HG03575 (cell line): ENCODE measurements around the gene CNOT6.

Experiments
- ATAC-seq: cut with Tn5 transposase; IDR thresholded peaks from one replicate; pipeline ENCODE4 v1.9.1; 2021; ENCODE audit not compliant: unreplicated experiment, insufficient number of reproducible peaks, low FRiP score; ENCODE audit errors: extremely low read depth

The CNOT6 gene

DNA sequence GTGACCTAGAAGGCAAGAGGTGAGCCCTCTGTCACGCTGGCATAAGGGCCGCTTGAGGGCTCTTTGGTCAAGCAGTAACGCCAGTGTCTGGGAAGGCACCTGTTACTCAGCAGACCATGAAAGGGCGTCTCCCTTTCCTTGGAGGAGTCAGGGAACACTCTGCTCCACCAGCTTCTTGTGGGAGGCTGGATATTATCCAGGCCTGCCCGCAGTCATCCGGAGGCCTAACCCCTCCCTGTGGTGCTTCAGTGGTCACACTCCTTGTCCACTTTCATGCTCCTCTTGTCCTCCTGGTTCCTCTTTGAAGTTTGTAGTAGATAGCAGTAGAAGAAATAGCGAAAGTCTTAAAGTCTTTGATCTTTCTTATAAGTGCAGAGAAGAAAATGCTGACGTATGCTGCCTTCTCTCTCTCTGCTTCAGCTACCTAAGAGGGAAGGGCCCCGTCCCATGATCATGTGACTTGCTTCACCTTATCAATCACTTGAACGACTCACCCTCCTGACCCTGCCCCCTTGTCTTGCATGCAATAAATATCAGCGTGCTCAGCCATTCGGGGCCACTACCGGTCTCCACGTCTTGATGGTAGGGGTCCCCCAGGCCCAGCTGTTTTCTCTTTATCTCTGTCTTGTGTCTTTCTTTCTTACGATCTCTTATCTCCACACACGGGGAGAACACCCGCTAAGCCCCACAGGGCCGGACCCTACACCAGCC, 113.8 kb downstream of the CNOT6 start:
- no peak for ATAC-seq

DNA sequence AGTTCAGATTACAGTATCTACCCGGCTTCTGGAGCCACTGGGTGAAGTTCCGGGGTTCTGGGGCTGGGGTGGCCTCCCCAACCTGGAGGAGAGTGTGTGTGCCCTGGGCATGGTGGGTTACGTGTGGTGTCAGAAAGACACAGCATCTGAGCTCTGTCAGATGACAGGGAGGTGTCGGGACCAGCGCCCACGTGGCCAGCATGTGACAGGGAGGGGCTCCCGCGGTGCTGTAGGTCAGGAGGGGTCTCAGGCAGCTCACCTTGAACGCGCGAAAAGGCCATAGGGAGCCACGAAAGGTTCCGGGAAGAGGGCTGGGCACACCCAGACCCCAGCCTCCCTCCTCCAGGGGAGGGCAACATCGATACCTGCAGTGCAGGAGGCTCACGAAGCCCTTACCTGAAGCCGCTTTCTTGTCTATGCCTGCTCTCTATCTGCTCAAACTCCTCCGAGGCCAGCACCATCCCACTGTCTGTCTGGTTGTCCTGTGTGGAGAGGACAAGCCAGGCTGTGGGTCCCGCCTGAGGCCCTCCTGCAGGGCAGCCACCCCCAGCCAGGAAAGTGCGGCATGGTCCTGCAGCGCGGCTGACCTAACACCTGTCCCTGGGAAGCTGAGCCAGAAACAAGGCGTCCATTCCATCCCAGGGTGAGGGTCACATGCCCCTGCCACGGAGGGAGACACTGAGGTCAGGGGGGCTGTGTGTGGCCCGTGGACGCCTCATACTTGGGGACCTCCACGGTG, 114.6 kb downstream of the CNOT6 start:
- no peak for ATAC-seq

DNA sequence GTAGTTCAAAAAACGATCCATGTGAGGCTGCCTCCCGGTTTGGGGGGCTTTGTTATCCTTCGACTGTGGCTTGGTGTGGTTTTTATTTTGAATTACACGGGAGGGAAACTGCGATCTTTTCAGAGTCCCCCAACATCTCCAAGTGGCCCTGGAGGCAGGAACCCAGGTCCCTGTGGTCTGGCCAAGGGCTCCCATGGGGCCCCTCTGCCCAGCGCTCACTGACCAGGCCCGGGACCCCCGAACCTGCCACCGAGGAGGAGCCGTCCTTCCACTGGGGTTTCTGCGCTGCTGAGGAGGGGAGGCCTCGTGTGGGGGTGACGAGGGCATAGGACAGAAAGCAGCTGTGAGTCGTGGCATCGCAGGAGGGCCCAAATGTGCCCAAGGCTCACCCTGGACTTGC, 115.2 kb downstream of the CNOT6 start:
- ATAC-seq: no peak

DNA sequence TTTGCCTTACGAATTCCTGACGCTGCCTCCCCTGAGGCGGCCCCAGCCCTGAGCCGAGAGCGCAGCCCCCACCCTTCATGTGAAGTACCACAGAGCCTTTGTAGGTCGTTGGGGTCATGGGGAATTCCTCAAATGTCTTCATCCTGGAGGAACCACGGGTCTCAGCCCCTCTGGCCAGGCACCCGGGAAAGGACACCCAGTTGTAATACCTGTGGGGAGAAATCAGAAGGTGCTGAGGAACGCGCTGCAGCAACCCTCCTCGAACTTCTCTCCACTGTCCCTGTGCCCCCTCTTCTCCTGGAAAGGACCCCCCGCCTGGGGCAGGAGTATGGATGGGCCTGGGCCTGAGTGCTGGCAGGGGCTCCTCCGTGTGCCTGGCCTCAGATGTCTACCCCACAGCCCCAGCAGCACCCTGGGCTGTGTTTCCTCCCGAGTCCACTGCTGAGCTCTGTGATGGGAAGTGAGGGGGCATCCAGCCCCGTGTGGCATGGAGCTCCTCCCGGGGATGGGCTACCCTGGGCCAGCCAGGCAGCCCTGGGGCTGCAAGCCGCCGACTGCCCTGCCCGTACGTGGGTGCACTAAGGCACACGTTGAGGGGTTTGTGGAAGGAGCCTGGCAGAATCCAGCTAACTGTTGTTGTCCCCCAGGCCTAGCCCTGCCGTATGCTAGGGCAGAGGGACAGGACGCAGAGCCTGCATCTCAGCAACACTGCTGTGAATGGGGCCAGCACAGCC, 115.8 kb downstream of the CNOT6 start:
- ATAC-seq: no peak

DNA sequence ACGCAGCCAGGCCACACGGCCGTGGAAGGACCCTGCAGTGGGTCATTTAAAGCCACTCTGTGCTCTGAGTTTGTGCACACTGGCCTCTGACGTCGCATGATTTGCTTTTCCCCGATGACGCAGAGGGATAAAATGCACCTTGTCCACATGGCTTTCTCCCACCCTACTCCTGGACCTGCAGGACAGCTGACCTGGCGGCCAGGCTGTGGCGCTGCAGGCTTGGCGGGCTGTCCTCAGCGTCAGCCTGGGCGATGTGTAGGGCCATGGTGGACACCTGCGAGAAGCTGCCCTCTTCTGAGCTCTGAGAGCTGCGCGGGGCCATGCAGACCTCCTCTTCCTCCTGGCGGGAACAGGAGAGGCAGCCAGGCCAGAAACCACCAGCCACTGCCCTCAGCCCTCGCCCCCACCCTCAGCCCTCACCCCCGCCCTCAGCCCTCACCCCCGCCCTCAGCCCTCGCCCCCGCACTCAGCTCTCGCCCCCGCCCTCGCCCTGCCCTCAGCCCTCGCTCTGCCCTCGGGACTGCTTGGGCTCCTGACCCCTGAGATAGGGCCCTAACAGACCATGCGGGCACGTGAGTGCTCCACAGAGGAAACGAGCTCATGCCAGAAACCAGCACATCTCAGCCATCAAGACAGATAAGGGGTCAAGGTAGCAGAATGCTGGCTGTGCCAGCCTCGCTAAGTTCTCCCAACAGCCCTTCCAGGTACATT, 117.1 kb downstream of the CNOT6 start:
- no peak for ATAC-seq

DNA sequence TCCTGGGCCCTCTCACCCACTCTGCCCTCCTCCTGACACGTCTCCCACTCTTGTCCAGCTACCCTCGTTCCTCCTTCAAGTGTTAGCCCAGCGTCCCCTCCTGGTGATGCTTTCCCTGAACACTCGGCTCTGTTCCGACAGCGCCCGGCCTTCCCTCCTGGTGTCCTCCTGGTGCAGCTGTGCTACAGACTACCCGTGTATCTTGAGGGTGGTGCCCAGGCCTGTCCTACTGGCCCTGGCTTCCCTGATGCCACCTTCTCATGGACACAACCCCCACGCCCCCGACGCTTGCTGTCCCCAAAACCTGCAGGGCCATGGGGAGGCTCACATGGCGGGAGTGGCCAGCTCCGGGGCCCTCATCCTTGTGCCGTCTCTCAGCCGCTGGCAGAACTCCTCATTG, 118.5 kb downstream of the CNOT6 start:
- no peak for ATAC-seq

DNA sequence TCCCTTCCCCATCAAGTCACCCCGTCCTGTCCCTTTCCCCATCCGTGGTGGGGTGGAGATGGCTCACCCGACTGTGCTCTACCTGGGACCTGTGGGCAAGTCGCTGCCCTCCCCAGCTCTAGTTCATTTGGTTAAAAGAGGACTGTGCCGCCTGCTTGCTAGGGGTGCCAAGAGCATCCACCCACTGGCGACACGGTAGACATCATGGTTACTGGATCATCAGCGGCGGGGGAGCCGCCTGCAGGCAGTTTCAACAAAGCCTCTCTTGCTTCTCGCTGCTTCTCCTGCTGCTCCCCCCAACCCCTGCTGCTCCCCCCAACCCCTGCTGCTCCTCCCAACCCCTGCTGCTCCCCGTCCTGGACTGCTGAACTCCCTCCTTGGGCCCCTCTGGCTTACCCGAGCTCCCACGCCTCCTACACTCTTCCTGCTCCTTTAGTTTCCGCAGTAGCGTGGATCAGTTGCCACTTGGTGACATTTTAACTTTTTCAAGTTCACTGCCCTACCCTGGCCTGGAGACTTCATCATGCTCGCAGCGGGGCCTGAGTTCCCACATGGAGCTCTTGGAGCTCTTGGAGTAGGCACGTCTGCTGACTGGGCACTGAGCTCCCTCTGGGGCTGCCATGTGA, 119.1 kb downstream of the CNOT6 start:
- ATAC-seq: no peak

DNA sequence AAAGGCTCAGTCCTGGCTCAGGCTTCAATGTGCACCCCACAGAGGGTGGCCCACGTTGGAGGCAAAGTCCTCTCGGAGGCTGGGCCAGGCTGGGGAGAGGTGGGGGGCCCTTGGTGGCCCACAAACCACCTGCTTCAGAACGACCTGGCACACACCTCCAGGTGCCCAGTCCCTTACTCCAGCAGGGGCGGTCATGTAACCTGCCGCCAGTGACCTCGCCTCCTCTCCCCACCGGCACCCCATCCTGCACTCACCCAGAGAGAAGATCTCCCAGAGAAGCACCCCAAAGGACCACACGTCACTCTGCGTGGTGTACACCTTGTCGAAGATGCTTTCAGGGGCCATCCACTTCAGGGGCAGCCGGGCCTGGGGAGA, 119.6 kb downstream of the CNOT6 start:
- no peak for ATAC-seq

DNA sequence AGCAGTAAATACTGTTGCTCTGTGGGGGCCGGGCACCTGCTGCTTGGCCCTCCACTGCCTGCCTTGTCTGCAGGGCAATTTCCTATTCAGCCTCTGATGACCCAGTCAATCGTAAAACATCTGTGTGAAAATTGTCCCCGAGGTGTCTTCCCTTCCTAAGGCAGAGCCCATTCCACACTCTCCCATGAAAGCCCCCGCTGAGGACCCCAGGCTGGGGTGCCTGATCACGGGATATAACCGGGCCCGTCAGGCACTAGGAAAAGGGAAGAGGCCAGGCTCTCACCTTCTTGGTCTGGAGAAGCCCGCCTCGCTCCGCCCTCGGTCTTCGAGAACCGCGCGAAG, 124.3 kb downstream of the CNOT6 start:
- ATAC-seq: no peak

DNA sequence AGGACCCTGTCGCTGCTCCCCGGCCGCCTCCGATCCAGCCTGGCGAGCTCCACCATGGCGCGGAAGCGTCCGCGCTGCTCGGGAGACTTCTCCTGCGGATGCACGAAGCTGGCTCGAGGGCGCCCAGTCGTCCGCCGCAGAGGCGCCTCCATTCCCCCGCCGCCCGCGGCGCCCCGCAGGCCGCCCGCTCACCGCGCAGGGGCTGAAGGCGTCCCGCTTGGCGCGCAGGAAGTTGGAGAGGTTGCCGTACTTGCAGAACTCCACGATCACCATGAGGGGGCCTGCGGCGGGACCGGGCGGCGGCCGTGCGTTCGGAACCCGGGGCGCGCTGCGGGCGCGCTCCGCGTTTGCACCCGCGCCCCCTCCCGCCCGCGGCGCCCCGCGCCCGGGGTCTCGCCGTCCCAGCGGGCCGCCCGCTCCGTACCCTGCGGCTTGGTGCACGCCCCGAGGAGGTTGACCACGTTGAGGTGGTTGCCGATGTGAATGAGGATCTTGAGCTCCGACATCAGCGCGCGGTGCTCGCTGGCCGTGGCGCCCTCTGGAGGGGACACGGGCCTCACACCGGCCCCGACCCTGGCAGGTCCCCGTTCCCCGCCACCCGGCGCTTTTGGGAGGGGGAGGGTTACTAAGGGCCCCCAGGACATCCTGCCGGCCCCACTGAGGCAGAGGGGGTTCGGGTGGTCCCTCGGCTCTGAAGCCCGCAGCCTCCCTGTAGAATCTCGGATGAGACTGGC, 124.8 kb downstream of the CNOT6 start:
- ATAC-seq: no peak

DNA sequence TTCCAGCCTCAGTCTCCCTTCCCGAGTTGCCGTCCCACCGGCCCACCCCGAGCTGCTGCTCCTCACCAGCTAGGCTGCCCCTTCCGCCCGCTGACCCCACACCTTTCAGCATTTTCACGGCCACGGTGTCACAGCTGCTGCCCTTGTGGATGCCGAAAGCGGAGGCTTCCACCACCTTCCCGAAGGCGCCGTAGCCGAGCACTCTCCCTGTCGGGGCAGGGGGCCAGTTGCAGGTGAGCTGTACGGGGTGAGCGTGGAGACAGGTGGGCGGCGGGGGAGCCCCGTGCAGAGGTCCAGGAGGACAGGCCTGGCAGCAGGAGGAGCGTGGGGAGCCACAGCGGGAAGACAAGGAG, 125.4 kb downstream of the CNOT6 start:
- no peak for ATAC-seq

DNA sequence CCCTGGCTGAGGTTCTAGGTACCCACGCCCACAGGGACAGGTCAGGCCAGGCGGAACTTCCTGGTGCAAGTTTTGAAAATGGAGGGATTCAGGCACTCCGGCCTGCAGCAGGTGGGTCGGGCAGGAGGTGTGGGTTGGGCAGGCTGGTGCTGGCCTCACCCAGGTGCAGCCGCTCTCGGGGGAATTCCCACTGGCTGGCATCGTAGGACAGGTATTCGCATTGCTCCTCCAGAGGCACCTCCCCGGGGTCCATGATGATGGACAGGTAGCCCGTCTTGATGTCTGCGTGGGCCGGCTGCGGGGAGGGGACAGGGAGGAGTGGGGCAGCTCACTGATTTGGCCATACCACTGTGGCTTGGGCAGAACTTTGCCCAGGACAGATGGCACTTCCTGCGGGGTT, 125.8 kb downstream of the CNOT6 start:
- no peak for ATAC-seq

DNA sequence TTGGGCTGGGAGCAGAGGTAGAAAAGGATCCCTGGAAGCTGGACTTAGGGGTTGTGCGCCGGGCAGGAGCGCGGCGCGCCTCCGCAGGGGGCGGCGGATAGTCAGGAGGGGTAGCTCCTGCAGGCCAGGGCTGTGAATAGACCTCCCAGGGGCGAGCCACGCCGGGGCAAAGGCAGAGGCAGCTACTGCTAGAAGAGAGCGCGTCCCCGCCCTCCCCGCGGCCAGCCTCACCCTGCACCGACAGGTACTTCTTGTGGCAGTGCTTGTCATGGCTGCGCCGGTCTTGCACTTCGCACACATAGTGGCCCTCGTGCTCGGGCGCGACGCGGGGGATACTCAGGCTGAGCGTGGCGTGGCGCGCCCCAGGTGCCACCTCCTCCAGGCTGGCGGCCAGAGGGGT, 127.1 kb downstream of the CNOT6 start:
- ATAC-seq: no peak

DNA sequence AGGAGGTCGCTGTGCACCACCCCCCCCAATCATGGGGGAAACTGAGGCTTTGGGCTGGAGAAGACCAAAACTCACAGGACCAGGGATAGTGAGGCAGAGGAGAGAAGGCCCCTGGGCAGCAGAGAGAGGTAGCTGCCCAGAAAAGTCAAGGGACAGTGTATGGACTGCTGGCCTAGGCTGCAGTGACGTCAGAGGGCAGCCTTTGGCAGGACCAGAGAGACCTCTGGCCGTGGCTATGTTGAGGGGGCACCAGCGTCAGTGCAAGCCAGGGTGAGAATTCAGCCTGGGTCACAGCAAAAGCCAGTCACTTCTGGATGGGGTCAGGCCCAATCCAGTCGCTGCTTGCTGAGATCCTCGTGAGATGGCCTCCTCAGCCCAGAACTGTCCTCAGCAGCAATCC, 128.7 kb downstream of the CNOT6 start:
- ATAC-seq: no peak

DNA sequence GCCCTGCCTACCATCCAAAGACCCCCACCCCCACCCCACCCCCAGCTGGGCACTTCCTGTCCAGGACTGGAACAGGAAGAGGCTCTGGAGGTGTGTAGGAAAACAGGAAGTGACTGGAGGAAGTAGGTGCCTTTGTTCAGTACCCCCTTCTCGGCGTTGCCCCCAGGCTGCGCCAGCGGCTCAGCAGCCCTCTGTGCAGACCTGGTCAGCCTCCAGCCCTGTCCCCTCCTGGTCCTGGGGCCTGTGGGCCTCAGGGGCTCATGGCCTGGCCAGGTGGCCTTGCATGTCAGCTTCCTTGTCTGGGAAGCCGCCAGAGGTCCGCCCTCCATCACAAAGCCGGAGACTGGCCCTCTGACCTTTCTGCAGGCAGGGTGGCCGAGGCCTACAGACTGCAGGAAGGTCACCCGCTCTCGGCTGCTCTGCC, 129.2 kb downstream of the CNOT6 start:
- ATAC-seq: no peak

DNA sequence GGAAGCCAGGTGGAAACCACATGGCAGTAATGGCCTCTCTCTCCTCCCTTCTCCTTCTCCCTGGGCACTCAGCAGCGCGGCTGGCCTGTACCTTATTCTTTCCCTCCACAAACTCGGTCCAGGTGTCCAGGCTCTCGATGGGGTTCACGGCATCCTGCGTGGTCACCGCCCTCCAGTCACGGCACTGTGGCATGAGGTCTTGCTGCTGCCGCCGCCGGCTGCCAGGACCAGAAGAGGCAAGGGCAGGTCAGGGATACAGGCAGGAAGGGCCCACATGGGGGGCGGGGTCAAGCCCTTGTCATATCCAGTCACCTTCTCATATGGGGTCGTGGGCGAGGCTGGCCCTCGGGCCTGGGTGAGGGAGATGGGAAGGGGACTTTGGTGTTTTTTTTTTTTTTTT, 129.7 kb downstream of the CNOT6 start:
- ATAC-seq: no peak

DNA sequence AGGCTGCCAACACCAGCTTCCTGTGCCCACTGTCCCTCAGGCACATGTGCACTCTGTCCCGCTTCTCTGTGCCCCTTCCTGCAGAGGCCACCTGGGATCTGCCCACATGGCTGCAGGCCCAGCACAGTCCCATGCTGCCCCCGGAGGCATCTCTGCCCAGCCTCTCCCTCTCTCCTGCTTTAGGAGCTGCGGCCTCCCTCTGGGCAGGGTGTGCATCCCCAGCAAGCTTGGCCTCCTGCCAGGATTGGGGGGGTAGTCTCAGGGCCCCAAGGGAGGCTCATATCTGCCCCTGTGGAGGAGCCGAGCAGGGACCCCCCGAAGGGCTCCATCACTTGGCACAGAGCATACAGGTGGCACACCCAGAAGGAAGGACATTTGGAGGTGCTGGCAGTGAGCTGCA, 130.4 kb downstream of the CNOT6 start:
- ATAC-seq: no peak

DNA sequence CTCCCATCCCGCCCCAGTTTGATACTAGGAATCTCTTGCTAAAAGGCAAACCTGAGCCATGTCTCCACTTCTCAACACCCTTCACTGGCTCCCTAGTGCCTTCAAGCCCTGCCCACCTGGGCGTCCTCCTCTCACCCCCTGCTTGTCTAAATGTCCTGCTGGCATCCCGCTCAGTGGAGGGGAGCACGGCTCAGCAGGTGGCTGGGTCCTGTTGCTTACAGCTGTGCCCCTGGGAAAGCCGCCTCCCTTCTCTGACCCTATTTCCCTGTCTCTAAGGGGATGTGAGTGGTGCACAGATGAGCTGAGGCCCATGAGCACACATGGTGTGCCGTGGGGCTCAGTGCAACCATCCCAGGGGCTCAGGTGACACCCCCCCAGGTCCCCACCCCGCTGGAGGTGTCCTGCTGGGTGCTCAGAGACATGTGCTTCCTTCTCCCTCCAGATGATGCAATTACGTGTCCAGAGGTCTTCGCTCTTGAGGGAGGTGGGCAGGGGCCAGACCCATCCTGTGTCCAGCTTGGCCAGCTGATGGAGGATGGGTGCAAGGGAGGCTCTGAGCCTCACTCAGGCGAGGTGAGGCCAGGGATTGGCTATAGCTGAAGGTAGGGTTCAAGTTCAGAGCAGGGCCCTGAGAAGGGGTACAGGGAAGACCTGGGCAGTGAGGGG, 131.1 kb downstream of the CNOT6 start:
- no peak for ATAC-seq
